A549 (cell line): ENCODE data around the gene PITPNC1.

Source experiments
- E2F6 ChIP-seq: IDR thresholded peaks from 2 replicates; pipeline ENCODE4 v1.6.1; 2012; ENCODE audit warnings: low read depth, borderline replicate concordance
- HOXA7 ChIP-seq: fragments of 250-450 bp; sonication (Bioruptor Pico); IDR thresholded peaks from 2 replicates; pipeline ENCODE4 v1.5.0; 2020; ENCODE audit warnings: mild to moderate bottlenecking, moderate library complexity

GRCh38 chr17:67425571-67426160 lies 48.6 kb downstream of the PITPNC1 start:
- TF ChIP-seq E2F6 (no peak), HOXA7 (CRISPR knock-in tag) (no peak)
